Upper lobe of left lung (tissue), 4 donors: ENCODE results near the gene TXNRD1.

ENCODE experiments used
- CTCF ChIP-seq, 6 experiments: fragments of 450-650 bp in 4 of 6; fragments of 200-600 bp in 2 of 6; sonication (generic) in 2 of 6; IDR thresholded peaks; one replicate each; pipeline ENCODE4 v1.5.1; 2016 to 2019; ENCODE audit warnings: antibody characterized with exemption in 6 of 6
- EP300 ChIP-seq, 4 donors: sonication (generic); formaldehyde crosslinking; IDR thresholded peaks; one replicate each; pipeline ENCODE4 v1.5.1; 2017; ENCODE audit warnings: antibody characterized with exemption in 4 of 4, control low read depth in 2 of 4
- POLR2A ChIP-seq, 4 donors: fragments of 450-650 bp; IDR thresholded peaks; one replicate each; pipeline ENCODE4 v1.5.1; 2016 to 2017; ENCODE audit warnings: antibody characterized with exemption in 4 of 4, mild to moderate bottlenecking in 2 of 4
- POLR2AphosphoS5 ChIP-seq, 2 donors: sonication (generic); formaldehyde crosslinking; IDR thresholded peaks; one replicate each; pipeline ENCODE4 v1.5.1; 2017; ENCODE audit warnings: antibody characterized with exemption in 2 of 2

GRCh38 chr12:104223712-104224111 lies 8.1 kb downstream of the TXNRD1 start:
- TF ChIP-seq CTCF (IDR thresholded peaks at IDR 0.05): no peak
- no peak for TF ChIP-seq POLR2A (IDR thresholded peaks at IDR 0.05)
- no peak for TF ChIP-seq EP300 (IDR thresholded peaks at IDR 0.05)
- no peak for TF ChIP-seq POLR2AphosphoS5 (IDR thresholded peaks at IDR 0.05)
